GM12878 (cell line): Measurements from ENCODE around the gene PPDPF. TPM values are rescaled to one million over a fixed set of nuclear protein-coding genes. Genes with fewer than 3 reads are reported as not detected.

Experiments
- ATAC-seq: fragments of 200-7000 bp; cut with Tn5 transposase; 3 replicates; pipeline ENCODE4 v1.9.1; 2020; ENCODE audit warnings: mild to moderate bottlenecking, moderate library complexity
- BruUV-seq: library from RNA; stranded (reverse); fragments of 400-500 nt; replicated peaks from 2 replicates; lab custom pipeline; 2021; lab: Mats Ljungman, UMichigan
- CTCF ChIA-PET: fragments of 300-600 bp; sonication (Branson Sonifier 250); formaldehyde crosslinking; extraction: SDS; loops from one replicate; lab custom pipeline; 2021; ENCODE audit warnings: inconsistent platforms; lab: Yijun Ruan, JAX
- POLR2A ChIA-PET: fragments of 350-600 bp; formaldehyde crosslinking; extraction: SDS; loops from one replicate; lab custom pipeline; 2021; ENCODE audit warnings: inconsistent platforms; lab: Charles Lee
- RAD21 ChIA-PET: fragments of 300-600 bp; sonication (Branson Sonifier 250); formaldehyde crosslinking; loops from one replicate; lab custom pipeline; 2023; ENCODE audit warnings: antibody characterized with exemption; ENCODE audit not compliant: unreplicated experiment; lab: Charles Lee
- SMC1A ChIA-PET: fragments of 300-600 bp; sonication (Branson Sonifier 250); formaldehyde crosslinking; loops from one replicate; lab custom pipeline; 2023; ENCODE audit not compliant: unreplicated experiment, uncharacterized antibody; lab: Charles Lee
- DNase-seq: peaks from one replicate; pipeline ENCODE4 v3.0.0-alpha.2; 2011; ENCODE audit warnings: low read depth, low spot score
- FAIRE-seq: peaks from 3 replicates; lab custom pipeline; 2011; peaks lifted over from hg19 to GRCh38; lab: Jason Lieb, UNC
- H2AFZ ChIP-seq: 2 replicates; pipeline ENCODE4 v1.6.0; 2011; ENCODE audit warnings: low read depth, low read length, control low read depth; ENCODE audit not compliant: control insufficient read depth
- H3K27ac ChIP-seq: 2 replicates; pipeline ENCODE4 v1.5.1; 2011; ENCODE audit warnings: control low read depth; ENCODE audit not compliant: control insufficient read depth, insufficient read depth
- H3K27me3 ChIP-seq, 2 experiments: replicated peaks in 1 of 2; 2 replicates each; pipeline versions ENCODE4 v1.6.0 to v1.6.1; 2011; ENCODE audit warnings: low read length in 1 of 2; ENCODE audit not compliant: control insufficient read depth in 2 of 2, insufficient read depth in 2 of 2
- H3K36me3 ChIP-seq, 2 experiments: 2 replicates each; pipeline ENCODE4 v1.5.1; 2011; ENCODE audit warnings: low read length in 1 of 2; ENCODE audit not compliant: control insufficient read depth in 2 of 2, insufficient read depth in 2 of 2
- H3K4me1 ChIP-seq: 2 replicates; pipeline ENCODE4 v1.6.1; 2011; ENCODE audit warnings: mild to moderate bottlenecking, low read length, moderate library complexity, mixed read lengths; ENCODE audit not compliant: control insufficient read depth, insufficient read depth
- H3K4me2 ChIP-seq: 2 replicates; pipeline ENCODE4 v1.6.0; 2011; ENCODE audit warnings: control low read depth; ENCODE audit not compliant: control insufficient read depth, insufficient read depth
- H3K4me3 ChIP-seq: fragments of 200-600 bp; sonication (generic); 2 replicates; pipeline ENCODE4 v1.5.1; 2016
- H3K79me2 ChIP-seq: 2 replicates; pipeline ENCODE4 v1.6.0; 2011; ENCODE audit warnings: low read length; ENCODE audit not compliant: control insufficient read depth, insufficient read depth
- H3K9ac ChIP-seq: 2 replicates; pipeline ENCODE4 v1.8.0; 2011; ENCODE audit warnings: low read length, control low read depth, mixed read lengths; ENCODE audit not compliant: control insufficient read depth, insufficient read depth
- H3K9me3 ChIP-seq: replicated peaks from 3 replicates; pipeline ENCODE4 v1.5.1; 2011; ENCODE audit warnings: mild to moderate bottlenecking, low read length; ENCODE audit not compliant: control insufficient read depth, insufficient read depth
- H4K20me1 ChIP-seq: 2 replicates; pipeline ENCODE4 v1.6.0; 2011; ENCODE audit not compliant: control insufficient read depth, insufficient read depth
- FOS ChIP-seq: IDR thresholded peaks from 3 replicates; pipeline ENCODE4 v1.6.1; 2011; ENCODE audit warnings: borderline replicate concordance; ENCODE audit not compliant: insufficient read length; ENCODE audit errors: extremely low read depth
- HDAC2 ChIP-seq: fragments of 200-600 bp; sonication (generic); IDR thresholded peaks from 2 replicates; pipeline ENCODE4 v1.6.1; 2017
- KLF5 ChIP-seq: fragments of 450-650 bp; IDR thresholded peaks from 2 replicates; pipeline ENCODE4 v1.6.1; 2014; ENCODE audit warnings: mild to moderate bottlenecking; ENCODE audit not compliant: partially characterized antibody
- RAD21 ChIP-seq: IDR thresholded peaks from 2 replicates; pipeline ENCODE4 v1.6.1; 2011; ENCODE audit warnings: mild to moderate bottlenecking, low read depth, low read length, moderate library complexity; ENCODE audit not compliant: insufficient read depth
- SMAD1 ChIP-seq: fragments of 450-650 bp; IDR thresholded peaks from 2 replicates; pipeline ENCODE4 v1.6.1; 2018; ENCODE audit warnings: mild to moderate bottlenecking, low read depth; ENCODE audit not compliant: partially characterized antibody
- SMAD5 ChIP-seq: IDR thresholded peaks from 2 replicates; pipeline ENCODE4 v1.6.1; 2016; ENCODE audit warnings: antibody characterized with exemption, low read depth
- SRF ChIP-seq, 2 experiments: IDR thresholded peaks; 2 replicates each; pipeline ENCODE4 v1.6.1; 2011; ENCODE audit warnings: low read depth in 2 of 2, low read length in 2 of 2, mild to moderate bottlenecking in 1 of 2, moderate library complexity in 1 of 2
- ZNF207 ChIP-seq: fragments of 450-650 bp; IDR thresholded peaks from 2 replicates; pipeline ENCODE4 v1.6.1; 2014; ENCODE audit warnings: antibody characterized with exemption, mild to moderate bottlenecking, borderline replicate concordance
- ZZZ3 ChIP-seq: IDR thresholded peaks from 2 replicates; pipeline ENCODE4 v1.6.1; 2011; ENCODE audit warnings: low read depth; ENCODE audit not compliant: control insufficient read depth, insufficient read length
- WGBS: methylation state at CpG from one replicate; pipeline ENCODE4 v1.1.6; 2016; ENCODE audit warnings: low lambda C conversion rate; ENCODE audit not compliant: insufficient replicate concordance, insufficient coverage; ENCODE audit errors: missing lambda C conversion rate; 5-methylcytosine and 5-hydroxymethylcytosine counted together
- in situ Hi-C: fragments of 300-500 bp; cut with MboI; formaldehyde crosslinking; loops from 9 replicates; pipeline ENCODE4 v1.14.3; 2018; ENCODE audit warnings: mixed read lengths
- intact Hi-C: fragments of 100-400 bp; cut with micrococcal nuclease; formaldehyde crosslinking; loops from one replicate; pipeline ENCODE4 v1.14.2; 2022; ENCODE audit not compliant: unreplicated experiment
- polyA plus RNA-seq, 11 experiments: library from polyadenylated mRNA; depleted of rRNA in 4 of 11; unstranded in 6 of 11; stranded (reverse) in 5 of 11; fragments of >200 nt; fragmentation: Nextera tagmentation in 4 of 11; fragmentation: Illumina TruSeq in 1 of 11; extraction: Ambion mirVana in 4 of 11; extraction: Trizol in 1 of 11; gene quantifications; 1 replicate in 1 of 11; 2 replicates in 10 of 11; pipeline versions ENCODE4 v1.2.1 to v1.2.3, GENCODE V29; 2011 to 2016; ENCODE audit warnings: inconsistent platforms in 2 of 11, missing spikeins in 2 of 11, low read depth in 1 of 11
- total RNA-seq, 4 experiments: library from RNA; depleted of rRNA in 3 of 4; stranded (reverse); fragments of >200 nt in 3 of 4; fragmentation: Illumina TruSeq in 1 of 4; extraction: Trizol in 1 of 4; gene quantifications; 2 replicates each; pipeline versions ENCODE4 v1.2.1 to v1.2.3, GENCODE V29; 2013 to 2021
- TF ChIP-seq, protein P1 (sequence below): IDR thresholded peaks from 2 replicates; pipeline ENCODE4 v1.6.1; 2011; ENCODE audit warnings: low read depth, mild to moderate bottlenecking, low read length, moderate library complexity, borderline replicate concordance; ENCODE audit errors: extremely low read depth

PPDPF gene
- total and polyA plus RNA-seq, 10 of the 15 experiments (the other 5 are each of a cell fraction or from before 2014, with no cell fraction given): 0.32 to 154 (median 22.8) TPM

DNA sequence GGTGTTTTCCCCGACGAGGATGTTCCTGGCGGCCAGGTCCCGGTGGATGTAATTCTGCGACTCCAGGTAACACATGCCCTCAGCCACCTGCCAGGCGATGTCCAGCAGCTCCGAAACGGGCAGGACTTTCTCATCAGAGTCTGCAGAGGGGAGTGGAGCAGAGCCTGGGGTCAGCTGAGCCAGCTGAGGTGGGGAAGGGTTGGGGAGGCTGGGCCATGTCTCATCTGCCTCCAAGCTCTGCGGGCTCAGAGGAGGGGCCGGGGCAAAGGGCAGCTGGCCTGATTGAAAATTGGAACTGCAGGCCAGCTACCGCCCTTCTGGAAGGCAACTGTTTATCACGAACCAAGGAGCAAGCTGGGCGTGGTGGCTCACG is 10.2 kb downstream of the PPDPF start:
- ChIA-PET SMC1A (no interaction called here), CTCF (no interaction called here), POLR2A (interaction anchor here (0.8 kb wide), 1 partner anchor 94 kb away, joined by 3 read pairs; no protein-coding TSS in a partner anchor), RAD21 (interaction anchor here (0.7 kb wide), 1 partner anchor 91 kb away, joined by 3 read pairs; no protein-coding TSS in a partner anchor)
- intact Hi-C loops (no loop called here), in situ Hi-C loops (no loop called here)
- TF ChIP-seq SMAD1 (no peak), ZNF207 (no peak), HDAC2 (no peak), KLF5 (no peak), SRF (IDR thresholded peaks at IDR 0.05; ENCODE audit: low read depth in 2 of 2, low read length in 2 of 2) (no peak), FOS (no peak), ZZZ3 (no peak), RAD21 (no peak), SMAD5 (no peak)
- TF ChIP-seq, protein P1, sequence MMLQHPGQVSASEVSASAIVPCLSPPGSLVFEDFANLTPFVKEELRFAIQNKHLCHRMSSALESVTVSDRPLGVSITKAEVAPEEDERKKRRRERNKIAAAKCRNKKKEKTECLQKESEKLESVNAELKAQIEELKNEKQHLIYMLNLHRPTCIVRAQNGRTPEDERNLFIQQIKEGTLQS: no peak
- no peak overlapping the region for H3K9ac ChIP-seq
- H2AFZ ChIP-seq: no peak overlapping the region
- BruUV-seq: no TSS peak
- no peaks in the 10 kb centered on the region; a peak in 1 of 4 replicates for H3K27me3 ChIP-seq
- WGBS: 61% methylated on average over 14 of the region's 14 CpGs
- FAIRE-seq: no peak
- H3K79me2 ChIP-seq: no peaks in the 10 kb centered on the region
- no peaks in the 10 kb centered on the region for H3K36me3 ChIP-seq
- H3K9me3 ChIP-seq: no peaks in the 10 kb centered on the region
- H4K20me1 ChIP-seq: no peaks in the 10 kb centered on the region
- no peak overlapping the region for H3K27ac ChIP-seq
- no peak overlapping the region for H3K4me3 ChIP-seq
- DNase-seq: no peak
- peaks cover 10% of the 10 kb centered on the region for H3K4me1 ChIP-seq
- no peak for ATAC-seq
- no peak overlapping the region for H3K4me2 ChIP-seq
